NCI-H187 (cell line): ENCODE results near the gene BTN2A1.
"Not testable (repeated sequence)": the region's sequence is repeated elsewhere in the genome, so short reads cannot be mapped to it uniquely, and the experiment has no call there.

Source experiments
- DNase-seq, 2 experiments: peaks; one replicate each; lab custom pipeline; 2025; lab: John Stamatoyannopoulos, UW

BTN2A1 gene

DNA sequence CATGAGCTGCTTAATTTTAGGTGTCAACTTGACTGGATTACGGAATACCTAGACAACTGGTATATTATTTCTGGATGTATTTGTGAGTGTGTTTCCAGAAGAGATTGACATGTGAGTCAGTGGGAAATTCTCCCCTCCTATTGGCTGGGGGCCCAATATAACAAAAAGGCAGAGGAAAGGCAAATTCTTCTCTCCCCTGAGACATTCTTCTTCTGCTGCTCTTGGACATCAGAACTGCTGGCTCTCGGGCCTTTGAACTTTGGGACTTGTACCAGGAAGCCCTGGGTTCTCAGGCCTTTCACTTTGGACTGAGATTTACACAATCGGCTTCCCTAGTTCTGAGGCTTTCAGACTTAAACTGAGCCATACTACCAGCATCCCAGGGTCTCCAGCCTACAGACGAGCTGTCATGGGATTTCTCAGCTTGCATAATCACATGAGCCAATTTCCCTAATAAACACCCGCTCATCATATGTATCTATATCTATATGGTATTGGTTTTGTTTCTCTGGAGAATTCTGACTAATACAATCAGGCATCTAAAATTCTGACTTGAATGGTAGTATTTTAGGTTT lies 25.0 kb upstream of the BTN2A1 start:
- no peak for DNase-seq

DNA sequence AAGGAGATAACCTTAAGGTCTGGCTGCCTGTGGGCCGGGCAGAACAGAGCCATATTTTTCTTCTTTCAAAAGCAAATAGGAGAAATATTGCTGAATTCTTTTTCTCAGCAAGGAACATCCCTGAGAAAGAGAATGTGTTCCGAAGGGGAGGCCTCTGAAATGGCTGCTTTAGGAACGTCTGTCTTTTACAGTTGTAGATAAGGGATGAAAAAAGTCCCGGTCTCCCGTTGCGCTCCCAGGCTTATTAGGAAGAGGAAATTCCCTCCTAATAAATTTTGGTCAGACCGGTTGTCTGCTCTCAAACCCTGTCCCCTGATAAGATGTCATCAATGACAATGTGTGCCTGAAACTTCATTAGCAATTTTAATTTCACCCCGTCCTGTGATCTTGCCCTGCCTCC lies 24.1 kb upstream of the BTN2A1 start:
- not testable (repeated sequence) for DNase-seq

DNA sequence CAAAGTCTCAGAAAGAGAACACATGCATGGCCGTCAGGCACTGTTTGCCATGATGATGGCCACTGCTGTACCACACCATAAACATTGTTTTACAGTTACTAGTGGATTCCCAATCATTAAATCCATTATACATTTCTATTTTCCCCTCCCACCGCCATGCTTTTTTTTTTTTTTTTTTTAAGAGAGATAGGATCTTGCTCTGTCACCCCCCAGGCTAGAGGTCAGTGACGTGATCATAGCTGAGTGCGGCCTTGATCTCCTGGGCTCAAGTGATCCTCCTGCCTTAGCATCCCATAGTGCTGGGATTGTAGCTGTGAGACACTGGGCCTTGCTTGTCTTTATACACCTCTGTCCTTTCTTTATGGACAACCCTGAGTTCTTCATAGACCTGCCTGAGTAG lies 21.7 kb upstream of the BTN2A1 start:
- DNase-seq, result no peak

DNA sequence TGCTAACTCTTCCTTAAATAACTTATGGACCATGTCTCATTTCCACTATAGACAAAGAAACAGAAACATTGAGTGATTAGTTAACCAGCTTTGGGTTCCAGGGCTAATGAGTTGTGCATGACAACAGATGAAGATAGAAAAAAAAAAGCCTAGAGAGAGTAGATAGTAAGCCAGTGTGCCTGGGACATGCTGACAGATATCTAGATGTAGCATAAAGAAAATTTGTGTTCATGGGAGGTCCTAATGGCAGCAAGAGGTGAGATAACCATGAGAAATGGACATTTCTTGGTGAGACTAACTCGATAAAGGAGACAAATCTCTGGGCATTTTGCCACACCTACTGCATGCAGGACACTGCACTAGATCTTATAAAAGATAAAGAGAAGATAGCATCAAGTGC lies 20.2 kb upstream of the BTN2A1 start:
- DNase-seq, result no peak

DNA sequence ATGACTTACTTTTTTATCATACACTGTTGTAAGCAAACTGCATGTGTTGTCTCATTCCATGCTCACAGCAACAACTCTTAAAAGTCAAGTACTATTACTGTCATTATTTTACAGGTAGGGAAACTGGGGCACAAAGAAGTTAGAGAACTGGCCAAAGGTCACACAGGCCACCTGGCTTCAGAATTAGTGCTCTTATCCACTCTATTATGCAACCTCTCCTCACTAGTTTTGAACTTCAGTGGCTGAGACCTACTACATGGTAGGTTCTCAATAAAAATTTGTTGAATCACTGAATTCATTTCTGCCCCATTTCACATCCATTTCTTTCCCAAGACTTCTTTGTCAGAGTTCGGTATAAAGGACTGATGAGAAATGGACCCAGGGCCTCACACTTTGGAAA lies 19.8 kb upstream of the BTN2A1 start:
- DNase-seq, result no peak

DNA sequence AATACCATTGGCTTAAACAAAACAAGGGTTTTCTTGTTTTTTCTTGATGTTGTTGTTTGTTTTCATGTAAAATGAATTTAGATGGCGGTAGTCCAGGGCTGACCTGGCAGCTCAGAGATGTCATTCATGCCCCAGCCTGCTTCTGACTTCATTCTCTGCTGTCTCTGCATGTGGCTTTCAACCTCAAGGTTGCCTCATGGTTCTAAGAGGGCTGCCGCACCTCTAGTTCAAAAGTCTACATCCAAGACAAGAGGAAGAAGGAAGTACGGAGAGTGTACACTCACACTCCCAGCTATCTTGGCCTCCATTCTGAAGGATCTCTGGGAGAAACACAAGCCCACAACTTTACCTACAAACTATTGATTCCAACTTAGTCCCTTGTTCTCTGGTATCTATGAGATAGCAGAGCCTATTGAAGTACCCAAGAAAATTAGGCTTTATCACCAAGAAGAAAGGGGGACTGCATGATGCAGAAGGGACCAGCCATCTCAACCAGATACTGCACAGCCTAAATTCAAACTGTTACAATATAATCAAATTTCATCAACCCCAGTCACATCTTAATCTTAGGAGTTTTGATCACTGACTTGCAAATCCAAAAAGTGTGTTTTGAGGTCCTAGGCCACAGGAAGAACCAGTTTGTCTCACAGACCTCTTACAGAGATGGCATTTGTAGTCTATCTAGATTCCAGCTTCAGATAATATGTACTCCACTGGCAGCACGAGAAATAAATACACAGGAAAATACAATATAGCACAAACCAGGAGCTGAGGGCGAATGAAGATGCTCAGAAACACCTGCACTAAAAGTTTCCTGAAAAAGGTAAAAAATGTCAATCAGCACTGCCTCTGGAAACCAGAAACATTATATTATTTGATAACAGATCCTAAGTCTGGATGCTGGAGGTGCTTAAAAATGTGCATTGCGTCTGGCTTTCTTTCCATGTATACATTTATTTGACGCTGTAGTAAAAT lies 18.3 kb upstream of the BTN2A1 start:
- DNase-seq, result no peak

DNA sequence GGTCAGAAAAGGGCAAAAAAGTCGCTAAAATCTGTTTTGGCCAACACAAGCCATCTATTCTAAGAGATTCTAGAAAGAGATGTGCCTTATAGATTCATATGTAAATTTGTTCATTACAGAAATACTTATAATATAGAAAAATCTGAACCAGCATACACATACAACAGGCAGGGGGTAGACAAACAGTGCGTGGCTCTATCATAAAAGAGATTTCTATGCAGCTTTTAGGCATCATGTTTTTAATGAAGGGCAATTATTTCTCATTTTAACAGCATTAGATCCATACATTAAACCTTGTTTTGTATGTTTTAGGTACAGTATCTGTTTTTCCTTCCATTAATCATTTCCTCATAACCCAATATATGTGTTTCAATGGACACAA lies 16.8 kb upstream of the BTN2A1 start:
- DNase-seq, result no peak

DNA sequence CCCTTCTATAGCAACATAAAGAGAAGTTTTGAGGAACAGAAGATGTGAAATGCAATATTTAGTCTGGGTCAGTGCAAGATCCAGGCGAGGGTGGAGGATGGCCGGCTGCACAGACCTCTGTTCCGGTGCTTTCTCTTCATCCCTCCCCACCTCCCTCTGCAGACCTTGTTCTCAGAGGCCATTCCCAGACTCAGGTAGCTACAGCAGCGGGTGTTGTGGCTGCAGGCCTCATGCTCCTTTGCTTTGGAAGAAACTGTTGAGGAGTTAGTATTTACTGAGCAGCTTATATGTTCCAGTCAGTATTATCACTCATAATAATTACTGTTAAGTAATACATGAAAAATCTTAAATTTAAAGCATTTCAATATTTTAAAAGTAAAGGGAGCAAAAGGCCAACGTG lies 15.8 kb upstream of the BTN2A1 start:
- DNase-seq, result no peak

DNA sequence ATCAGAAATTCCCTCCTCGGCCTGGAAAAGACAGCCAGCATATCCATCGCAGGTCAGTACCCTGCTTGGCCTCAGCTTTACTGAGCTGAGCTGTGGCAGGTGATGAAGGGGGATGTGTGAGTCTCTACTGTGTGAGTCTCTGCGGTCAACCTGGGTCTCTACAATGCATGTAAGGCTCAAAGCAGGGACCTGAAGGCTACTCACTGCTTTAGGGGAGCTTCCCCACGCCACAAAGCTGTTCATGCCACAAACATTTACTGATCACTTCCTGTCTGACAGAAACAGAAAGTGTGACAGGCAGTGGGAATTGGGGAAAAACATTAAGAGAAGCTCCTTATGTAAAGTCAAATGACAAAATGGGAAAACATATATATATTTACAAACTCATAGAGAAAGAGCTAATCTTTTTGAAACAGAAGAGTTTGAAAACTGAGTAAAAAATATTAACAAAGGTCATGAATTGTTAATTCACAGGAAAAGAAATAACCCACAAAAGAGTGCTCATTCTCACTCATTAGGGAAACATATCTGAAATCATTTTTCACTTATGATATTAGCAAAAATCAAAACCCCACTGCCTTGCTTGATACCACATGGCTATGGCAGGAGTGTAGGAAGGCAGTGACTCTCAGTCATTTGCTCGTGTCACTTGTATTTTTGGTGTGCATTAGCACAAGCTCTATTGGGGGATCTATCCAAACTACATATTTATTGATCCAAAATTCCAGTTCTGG lies 11.7 kb upstream of the BTN2A1 start:
- no peak for DNase-seq

DNA sequence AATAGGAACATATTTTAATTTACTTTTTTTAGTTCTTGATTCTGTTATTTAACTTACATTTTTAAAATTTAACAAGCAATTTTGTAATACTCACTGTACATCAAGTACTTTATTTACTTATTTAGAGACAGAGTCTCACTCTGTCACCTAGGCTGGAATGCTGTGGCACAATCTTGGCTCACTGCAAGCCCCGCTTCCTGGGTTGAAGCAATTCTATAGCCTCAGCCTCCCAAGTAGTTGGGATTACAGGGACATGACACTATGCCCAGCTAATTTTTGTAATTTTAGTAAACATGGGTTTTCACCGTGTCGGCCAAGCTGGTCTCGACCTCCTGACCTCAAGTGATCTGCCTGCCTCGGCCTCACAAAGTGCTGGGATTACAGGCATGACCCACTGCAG lies 10.5 kb upstream of the BTN2A1 start:
- no peak for DNase-seq

DNA sequence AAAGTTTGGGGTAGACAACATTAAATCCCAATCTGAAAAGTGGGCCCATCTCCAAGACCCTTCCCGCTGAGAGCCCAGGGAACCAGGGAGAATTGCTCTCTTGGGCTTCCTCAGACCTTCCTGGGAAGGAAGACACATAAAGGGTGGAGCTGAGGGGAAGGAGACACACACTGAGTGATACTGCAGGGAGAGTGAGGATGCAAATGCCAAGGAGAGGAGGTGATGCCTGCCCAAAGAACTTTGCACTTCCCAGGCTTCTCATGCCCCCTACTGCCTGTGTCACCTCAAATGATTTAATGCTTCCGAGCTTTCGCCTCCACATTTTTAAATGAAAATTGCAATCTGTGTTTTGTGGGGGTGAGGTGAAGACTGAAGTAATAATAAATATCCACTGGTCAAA lies 7.5 kb upstream of the BTN2A1 start:
- DNase-seq, result no peak

DNA sequence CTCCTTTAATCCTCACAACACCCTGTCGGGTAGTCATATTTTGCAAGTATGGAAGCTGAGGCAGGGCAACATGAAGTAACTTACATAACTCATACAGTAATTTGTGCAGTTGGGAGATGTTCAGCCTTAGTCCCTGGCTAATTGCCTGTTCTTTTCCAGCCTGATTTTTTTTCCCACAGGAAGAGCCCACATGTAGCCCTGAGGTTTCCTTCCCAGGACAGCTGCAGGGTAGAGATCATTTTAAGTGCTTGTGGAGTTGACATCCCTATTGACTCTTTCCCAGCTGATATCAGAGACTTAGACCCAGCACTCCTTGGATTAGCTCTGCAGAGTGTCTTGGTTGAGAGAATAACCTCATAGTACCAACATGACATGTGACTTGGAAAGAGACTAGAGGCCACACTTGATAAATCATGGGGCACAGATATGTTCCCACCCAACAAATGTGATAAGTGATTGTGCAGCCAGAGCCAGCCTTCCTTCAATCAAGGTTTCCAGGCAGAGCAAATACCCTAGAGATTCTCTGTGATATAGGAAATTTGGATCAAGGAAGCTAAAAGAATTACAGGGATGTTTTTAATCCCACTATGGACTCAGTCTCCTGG lies 5.0 kb upstream of the BTN2A1 start:
- no peak for DNase-seq

DNA sequence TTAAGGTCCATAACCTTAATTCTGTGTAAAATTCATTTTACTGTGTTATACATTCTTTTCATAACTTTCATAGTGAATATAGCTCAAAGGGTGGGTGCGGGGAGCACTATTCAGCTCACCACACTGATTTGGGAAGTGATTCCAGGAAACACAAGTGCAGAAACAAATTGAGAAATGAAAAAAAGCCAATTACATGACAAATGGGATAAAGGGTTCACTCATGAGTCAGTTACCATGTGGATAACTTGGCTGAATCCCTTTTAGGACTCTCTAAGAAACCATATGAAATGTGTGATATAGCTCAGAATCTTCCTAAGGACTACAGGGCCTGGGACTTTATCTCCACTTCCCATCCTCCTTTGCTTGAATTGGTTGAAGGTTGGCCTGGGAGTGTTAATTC lies 3.1 kb upstream of the BTN2A1 start:
- DNase-seq, result no peak

DNA sequence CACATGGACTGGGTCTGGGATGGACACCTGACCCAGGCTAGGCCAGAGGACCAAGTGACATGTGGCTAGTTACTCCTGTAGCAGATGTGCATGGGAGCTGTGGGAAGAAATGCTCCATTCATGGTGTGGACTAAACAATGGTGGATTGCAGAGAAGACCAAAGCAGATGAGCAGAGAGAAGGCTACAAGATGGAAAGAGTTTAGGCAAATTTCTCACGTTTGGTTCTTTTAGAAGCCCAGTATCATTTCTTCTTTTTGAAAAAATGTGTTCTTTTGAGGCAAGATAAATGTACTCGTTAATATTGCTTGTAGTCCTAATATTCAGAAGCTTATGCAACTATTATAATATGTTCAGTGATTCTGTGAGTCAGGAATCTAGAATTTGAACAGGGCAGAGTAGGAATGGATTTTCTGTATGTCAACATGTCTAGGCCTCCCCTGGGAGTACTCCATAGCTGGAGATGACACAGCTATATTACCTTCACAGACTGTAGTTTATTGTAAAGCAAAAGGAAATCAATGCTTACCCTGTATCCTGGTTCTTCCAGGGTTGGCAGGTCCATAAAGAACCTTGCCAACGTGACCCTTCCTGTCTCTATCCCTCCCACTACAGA lies 2.3 kb upstream of the BTN2A1 start:
- no peak for DNase-seq

DNA sequence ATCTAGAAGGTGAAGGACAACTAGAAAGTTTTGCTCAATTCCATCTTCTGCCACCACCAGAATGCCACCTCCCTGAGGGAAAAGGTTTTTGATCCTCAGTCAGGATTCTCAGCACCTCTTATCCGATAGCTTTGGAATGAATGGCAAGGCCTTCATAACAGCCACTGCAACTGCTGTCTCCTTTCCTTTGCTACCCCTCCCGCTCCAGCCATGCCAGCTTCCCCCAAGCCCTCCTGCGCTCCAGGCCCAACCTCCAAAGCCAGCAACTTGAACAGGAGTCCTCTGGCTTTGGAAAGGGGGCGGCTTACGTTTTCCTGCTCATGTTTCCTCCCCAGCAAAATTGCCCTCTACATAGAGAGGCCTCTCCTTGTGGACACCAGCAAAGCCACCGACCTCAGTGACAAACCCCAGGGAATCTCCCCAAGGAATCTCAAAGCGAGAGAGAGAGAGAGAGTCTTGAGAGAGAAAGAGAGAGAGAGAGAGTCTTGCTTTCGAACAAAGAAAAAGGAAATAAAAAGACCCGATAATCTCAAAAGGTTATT lies 420 bp upstream of the BTN2A1 start:
- peak in 1 of 2 experiments; percentile 45 for DNase-seq

DNA sequence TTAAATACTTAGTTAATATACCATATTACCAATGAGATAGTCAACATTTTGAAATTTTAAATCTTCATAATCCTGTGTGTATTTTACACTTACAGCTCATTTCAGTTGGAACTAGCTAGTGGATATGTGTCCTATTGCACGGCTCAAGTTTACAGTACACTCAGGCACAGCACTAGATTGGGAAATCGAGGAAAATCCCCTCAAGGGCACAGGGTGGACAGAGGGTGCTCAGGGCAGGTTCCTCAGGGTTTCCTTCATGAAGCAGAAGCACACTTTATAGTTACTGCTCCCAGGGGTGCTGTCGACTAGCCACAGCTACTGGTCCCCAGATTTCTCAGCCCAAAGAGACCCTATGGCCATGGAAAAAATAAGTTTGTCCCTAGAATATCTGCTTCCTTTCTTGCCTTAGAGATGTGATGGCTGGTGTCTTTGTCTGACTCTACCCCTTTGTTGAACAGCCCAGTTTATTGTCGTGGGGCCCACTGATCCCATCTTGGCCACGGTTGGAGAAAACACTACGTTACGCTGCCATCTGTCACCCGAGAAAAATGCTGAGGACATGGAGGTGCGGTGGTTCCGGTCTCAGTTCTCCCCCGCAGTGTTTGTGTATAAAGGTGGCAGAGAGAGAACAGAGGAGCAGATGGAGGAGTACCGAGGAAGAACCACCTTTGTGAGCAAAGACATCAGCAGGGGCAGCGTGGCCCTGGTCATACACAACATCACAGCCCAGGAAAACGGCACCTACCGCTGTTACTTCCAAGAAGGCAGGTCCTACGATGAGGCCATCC lies 1.5 kb downstream of the BTN2A1 start:
- DNase-seq, result no peak

DNA sequence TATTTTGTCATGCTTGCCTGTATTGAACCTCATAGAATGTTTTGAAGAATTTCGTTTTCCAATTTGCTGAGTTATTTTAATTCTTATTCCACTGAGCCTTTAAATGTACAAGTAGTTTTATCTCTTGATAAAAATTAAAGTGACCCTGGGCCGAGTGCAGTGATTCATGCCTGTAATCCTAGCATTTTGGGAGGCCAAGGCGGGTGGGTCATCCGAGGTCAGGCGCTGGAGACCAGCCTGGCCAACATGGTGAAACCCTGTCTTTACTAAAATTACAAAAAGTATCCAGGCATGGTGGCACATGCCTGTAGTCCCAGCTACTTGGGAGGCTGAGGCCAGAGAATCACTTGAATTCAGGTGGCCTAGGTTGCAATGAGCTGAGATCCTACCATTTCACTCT lies 3.6 kb downstream of the BTN2A1 start:
- not testable (repeated sequence) for DNase-seq

DNA sequence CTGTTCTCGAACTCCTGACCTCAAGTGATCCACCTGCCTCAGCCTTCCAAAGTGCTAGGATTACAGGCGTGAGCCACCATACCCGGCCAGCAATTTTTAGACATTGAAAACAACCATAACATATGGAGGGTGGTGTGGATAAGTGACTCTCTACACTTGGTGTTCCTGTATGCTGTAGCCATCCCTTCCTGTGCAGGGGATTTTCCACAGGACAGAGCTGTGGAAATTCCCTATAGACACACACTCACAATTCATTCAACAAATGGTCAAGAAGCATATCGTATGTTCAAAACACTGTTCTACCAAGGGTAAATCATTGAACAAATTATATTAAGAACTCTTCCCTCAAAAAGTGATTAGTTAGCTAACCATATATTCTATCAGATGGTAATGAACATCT lies 6.3 kb downstream of the BTN2A1 start:
- no peak for DNase-seq

DNA sequence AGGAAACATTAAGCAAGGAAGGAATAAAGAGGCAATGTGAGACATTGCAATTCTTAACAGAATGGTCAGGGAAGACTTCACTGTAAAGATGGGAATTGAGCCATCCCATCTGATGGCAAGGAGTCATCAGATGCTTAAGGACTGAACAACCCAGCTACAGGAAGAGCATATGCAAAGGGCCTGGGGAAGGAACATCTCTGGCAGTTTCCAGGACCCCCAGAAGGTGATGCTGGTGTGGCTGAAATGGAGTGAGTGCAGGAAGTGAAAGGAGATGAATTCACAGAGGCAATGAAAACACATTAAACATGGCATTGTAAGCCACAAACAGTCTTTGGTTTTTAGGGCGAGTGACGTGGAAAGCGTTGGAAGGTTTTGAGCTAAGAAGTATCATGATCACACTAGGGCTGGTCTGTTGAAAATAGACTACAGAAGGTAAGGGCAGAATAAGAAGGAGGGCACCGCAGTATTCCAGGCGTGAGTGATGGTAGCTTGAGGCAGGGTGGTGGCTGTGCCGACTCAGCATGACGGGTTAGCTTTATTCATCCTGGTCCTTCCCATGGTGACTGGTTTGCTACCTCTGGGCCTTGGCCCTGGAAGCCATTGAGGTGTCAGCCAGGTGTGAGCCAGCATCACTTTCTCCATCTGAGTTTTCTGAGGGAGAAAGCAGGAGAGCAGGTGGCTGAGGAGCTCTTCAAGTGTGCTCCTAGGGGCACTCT lies 6.8 kb downstream of the BTN2A1 start:
- no peak for DNase-seq

DNA sequence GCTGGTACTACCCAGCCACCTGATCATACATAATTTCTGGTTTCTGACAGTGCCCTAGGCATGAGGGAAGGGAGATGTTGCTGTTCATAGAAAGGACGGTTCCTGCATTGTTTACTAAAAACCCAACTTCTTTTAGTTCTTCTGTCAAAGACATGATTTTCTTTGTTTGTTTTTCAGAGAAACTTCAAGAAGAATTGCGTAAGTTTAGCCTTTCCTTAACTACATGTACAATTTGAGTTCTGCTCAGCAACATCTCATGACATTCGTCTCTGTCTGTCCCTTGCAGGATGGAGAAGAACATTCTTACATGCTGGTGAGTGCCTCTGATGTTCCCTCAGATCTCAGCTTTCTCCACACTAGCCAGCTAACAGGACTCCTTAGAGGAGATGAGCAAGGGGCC lies 8.0 kb downstream of the BTN2A1 start:
- DNase-seq, result no peak
